Right ventricle myocardium superior (tissue), 1 donor: ENCODE data around the gene KCTD18. TPM values are rescaled to one million over a fixed set of nuclear protein-coding genes. Genes with fewer than 3 reads are reported as not detected.

Experiments
- ATAC-seq: fragments of 200-7000 bp; cut with Tn5 transposase; one replicate; pipeline ENCODE4 v1.9.1; 2020; ENCODE audit warnings: mild to moderate bottlenecking; ENCODE audit not compliant: poor library complexity
- DNase-seq: peaks from one replicate; pipeline ENCODE4 v3.0.0-alpha.2; 2020
- intact Hi-C: fragments of 100-400 bp; cut with DNase I; formaldehyde crosslinking; loops from one replicate; pipeline ENCODE4 v1.11.2; 2022
- total RNA-seq: library from RNA; stranded (reverse); fragmentation: NEBNext Ultra II Directional; extraction: Animal tissue kit (Norgen Biotek cat#: 25700); gene quantifications from one replicate; pipeline ENCODE4 v1.2.1, GENCODE V29; 2021
- donor health status: DM: no; HTN: yes; CAD: no; lungs with severe emphysema.

Gene KCTD18
- total RNA-seq, 1 donor from 2014 or later, result 9.0 TPM

GRCh38 chr2:200466425-200467418 lies 43.1 kb downstream of the KCTD18 start:
- DNase-seq (no peak), ATAC-seq (peak; percentile 88)
- intact Hi-C loops, result no loop called here

DNA sequence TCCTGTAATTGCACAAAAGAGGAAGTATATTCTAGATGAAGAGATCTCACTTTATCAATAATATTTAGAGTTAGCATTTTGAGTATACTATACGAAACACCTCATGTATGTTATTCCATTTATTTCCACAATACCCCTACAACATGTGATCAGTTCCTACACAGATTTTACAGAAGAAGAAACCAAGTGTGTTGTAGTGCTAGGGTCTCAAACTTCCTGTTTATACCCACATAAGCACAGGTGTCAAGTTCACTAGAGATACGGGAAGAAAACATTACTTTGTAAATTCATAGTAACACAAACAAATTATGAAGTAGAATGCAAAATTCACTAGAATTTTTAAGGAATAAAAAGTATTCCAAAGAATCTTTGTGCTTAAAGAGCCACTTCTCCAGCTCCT lies 46.4 kb downstream of the KCTD18 start:
- DNase-seq, result no peak
- no peak for ATAC-seq
- intact Hi-C loops, result no loop called here

DNA sequence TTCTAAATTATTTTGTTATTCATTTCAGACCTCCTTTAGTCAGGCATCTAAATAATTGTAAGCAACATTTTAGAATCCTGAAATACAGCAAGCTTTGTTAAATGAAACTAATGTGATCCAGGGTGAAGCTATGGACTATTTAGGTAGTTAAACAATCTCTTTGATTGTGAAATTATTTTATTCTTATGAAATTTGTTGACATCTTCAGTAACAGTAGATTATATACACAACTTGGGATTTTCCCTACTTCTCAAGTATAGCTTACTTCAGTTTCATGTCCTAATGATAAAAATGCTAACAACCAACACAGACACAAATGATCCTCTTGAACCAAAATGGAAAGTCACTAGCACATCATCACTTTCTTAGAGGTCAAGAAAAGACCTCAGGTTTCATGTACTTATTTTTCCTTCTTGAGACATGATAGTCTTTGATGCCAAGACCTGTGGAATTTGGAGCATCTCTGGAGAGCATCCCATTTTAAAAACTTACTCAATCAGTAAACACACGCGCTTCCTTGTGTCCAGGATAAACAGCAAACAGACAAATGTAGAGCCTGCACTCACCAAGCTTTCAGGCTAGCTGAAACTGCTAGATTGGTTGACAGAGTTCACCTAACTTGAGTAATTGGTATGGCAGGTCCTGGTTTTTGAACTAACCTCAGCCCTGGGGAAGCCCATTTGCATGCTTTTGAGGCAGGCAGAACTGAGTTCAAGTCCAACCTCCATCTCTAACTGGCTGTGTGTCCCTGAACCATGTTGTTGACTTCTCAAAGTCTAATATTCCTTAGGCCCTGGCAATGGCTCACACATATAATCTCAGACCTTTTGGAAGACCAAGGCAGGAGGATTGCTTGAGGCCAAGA lies 47.8 kb downstream of the KCTD18 start:
- no peak for ATAC-seq
- intact Hi-C loops, result no loop called here

DNA sequence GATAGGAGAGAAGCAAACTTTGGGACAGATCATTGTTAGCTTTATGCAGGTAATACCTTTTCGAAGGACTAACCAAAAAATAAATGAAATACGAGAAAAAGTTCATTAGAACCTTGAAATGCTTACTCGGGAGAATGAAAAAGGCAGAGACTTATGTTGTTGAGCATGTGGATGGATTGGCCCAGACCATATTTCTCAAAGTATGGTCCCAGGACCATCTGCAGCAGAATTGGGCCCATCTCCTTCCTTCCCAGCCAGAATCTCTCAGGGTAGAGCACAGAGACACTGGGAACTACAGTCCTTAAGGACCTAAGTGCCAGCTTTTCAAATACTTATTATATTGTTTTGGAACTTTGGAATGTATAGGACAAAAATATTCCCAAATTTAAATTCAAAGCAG lies 50.8 kb downstream of the KCTD18 start:
- intact Hi-C loops, result no loop called here
- no peak for DNase-seq
- ATAC-seq, result no peak

More for the DNA sequence above, 47.8 kb downstream of the KCTD18 start:
- no peak for DNase-seq

DNA sequence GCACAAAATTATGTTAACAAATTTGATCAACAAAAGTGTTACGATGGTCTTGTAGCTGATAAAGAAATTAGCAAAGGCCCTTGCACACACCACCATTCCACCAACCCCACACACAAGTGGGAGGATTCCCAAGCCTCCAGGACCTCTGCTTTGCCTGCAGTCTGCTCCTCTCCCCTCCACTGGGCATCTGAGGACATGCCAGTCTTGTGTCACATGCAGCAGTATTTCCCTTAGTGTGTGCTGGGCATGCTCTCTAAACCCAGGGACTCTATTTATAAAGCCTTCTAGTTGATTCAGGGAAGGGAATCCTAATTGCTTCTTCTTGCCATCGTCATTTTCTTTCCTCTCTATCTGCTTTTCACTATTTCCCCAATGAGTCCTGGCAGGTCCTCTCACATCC lies 53.3 kb downstream of the KCTD18 start:
- ATAC-seq, result peak; percentile 89
- intact Hi-C loops, result no loop called here
- no peak for DNase-seq

GRCh38 chr2:200455958-200456421 lies 53.9 kb downstream of the KCTD18 start:
- ATAC-seq (peak; percentile 70), DNase-seq (no peak)
- intact Hi-C loops, result no loop called here

- intact Hi-C loops, result no loop called here
- DNase-seq, result no peak
- peak; percentile 52 for ATAC-seq
Measured at GRCh38 chr2:200454927-200455801, 54.7 kb downstream of the KCTD18 start.

DNA sequence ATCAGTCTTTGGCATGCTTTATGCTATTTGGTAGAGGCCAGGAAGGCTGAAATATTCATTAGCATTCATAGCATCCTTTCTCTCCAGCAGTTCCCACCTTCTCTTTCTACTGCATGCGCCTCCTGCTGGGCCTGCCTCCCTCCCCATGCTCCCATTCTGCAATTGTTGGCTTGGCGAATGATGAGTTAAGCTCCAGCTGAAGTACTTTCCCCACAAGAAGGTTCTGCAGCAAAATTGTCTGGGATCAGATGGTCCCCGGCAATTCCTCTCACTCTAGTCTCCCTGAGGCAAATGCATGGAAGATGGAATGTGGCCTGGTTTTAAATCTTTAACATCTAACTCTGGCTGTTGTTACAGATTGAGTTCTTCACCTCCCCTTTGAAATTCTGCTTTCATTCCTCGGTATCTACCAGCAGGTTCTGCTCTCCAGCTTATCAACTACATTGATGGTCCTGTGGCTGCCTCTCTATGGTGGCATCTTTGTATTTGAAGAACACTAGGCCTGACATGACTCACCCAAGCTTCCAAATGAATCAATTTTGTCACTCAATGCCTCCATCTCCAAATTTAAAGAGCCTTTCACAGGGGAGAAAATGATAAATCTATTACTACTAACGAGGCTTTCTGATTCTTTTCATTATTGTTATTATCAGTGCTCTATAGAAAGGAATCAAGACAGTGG lies 55.9 kb downstream of the KCTD18 start:
- intact Hi-C loops, result no loop called here
- DNase-seq (no peak), ATAC-seq (no peak)

GRCh38 chr2:200453142-200453852 lies 56.6 kb downstream of the KCTD18 start:
- no peak for DNase-seq
- intact Hi-C loops, result no loop called here
- ATAC-seq, result no peak

GRCh38 chr2:200452377-200452776 lies 57.5 kb downstream of the KCTD18 start:
- intact Hi-C loops, result no loop called here
- ATAC-seq (no peak), DNase-seq (no peak)

DNA sequence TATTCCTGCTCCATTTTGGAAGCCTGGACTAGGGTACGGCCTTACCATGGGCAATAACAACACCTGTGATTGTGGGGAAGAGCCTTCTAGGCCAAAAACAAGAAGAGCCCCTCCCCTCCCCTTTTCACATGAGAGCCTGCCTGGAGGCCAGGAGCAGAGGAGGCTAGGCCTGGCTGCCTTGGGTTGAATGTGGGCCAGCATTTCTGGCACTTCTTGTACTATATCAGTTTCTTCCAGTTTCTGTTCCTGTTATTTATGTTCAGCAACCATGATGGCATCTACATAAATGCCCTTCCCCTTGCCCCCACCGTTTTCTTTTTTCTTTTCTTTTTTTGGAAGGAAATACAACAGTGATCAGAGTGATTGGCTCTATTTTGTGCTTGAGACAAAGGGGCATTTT lies 58.4 kb downstream of the KCTD18 start:
- no peak for DNase-seq
- intact Hi-C loops, result no loop called here
- no peak for ATAC-seq

DNA sequence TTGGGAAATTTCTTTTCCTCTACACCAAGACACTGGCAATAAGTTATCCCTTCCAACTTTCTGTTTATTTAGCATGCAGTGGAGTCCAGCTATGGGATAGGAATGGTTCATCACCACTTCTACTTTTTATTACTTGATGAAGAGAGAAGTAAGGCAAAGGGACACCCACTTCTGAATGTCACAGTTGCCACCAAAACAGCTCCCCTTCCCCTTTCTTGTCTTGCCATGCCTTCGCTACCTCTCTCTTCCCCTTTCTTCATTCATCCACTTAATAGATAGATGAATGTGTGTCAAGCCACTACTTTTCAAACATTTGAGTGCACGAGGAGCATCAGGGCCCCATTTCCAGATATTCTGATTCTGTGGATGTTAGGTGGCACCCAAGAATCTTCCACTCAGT lies 59.6 kb downstream of the KCTD18 start:
- no peak for ATAC-seq
- DNase-seq, result no peak
- intact Hi-C loops, result no loop called here

GRCh38 chr2:200449149-200449548 lies 60.7 kb downstream of the KCTD18 start:
- no peak for DNase-seq
- ATAC-seq, result no peak
- intact Hi-C loops, result no loop called here

DNA sequence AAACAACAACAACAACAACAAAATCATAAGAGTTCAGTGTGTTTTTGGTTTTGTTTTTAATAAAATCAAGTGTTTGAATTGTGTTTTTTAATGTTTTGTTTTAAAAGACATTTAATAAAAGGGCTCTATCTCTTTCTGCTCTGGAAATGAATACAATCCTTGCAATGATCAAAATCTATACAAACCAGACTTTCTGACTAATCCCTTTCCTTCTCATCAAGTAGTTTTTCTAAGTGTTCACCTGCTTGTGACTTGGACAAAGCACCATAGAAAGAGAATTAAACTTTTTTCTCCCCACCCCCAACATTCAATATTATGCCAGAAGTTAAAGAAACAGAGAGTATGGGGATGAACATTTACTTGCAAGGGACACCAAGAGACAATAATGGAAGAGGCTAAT lies 61.4 kb downstream of the KCTD18 start:
- DNase-seq, result no peak
- intact Hi-C loops, result no loop called here
- no peak for ATAC-seq

DNA sequence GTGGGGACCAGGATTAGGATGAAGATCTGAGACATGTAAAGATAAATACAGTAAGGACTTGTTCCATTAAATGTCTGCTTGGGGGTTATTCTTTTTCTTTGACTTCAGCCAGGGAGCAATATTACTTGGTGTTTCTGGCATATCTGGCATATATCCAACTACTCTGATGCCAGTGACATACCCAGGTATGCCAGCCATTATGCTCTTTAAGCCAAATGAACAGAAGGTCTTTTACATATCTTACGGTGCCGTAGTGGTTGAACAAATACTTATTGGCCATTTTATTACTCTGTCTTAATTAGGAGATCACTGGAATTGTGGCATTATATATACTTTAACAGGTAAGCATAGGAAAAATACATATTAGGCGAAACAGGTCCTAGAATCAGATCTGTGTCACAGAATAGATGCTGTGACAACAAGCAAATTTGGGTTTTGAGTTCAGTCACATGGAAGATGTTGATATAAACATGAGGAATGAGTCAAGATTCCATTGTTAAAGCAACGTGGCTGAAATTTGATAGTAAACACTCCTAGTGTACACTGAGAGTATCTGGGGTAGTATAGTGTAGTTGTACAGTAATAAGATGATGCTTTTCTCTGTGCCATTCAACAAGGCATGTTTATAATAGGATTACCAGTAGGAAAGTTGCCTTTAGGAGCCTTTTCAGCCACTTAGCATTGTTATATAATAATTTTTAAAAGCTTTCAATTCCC lies 62.6 kb downstream of the KCTD18 start:
- DNase-seq (no peak), ATAC-seq (no peak)
- intact Hi-C loops, result no loop called here

DNA sequence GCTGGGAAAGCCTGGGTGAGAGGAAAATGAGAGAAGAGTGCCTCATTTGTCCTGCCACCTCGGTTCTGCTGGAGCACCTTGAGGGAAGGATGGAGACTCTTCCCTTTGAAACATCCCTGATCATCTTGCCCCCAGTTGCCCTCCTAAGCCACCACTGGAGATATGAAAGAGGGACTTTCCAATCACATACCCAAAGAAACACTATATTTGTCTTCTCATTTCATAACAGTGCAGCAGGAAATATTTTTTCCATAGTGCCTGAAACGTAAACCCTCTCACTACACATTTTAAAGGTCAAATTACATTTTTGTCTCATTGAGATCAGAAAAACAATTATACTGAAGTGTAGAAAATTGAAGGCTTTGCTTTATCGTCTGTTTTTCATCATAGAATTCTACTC lies 63.3 kb downstream of the KCTD18 start:
- intact Hi-C loops, result no loop called here
- ATAC-seq (no peak), DNase-seq (no peak)

GRCh38 chr2:200445284-200445683 lies 64.6 kb downstream of the KCTD18 start:
- ATAC-seq, result no peak
- intact Hi-C loops, result no loop called here

More at GRCh38 chr2:200445284-200445683, 64.6 kb downstream of the KCTD18 start:
- no peak for DNase-seq
